ENCODE data around the gene CMKLR1. TPM values are rescaled to one million over a fixed set of nuclear protein-coding genes. Genes with fewer than 3 reads are reported as not detected.

CMKLR1 gene
- total and polyA plus RNA-seq, 10 of the 15 experiments (the other 5 are each of a cell fraction or from before 2014, with no cell fraction given), result 13.8 to 52.3 (median 26.2) TPM

- no peak overlapping the region for H3K27ac ChIP-seq (ENCODE audit: control insufficient read depth, insufficient read depth)
- in situ Hi-C loops (cut with MboI) (no loop called here), intact Hi-C loops (cut with micrococcal nuclease; ENCODE audit: unreplicated experiment) (no loop called here)
- ChIA-PET RAD21 (ENCODE audit: unreplicated experiment) (no interaction called here), POLR2A (interaction anchor here (0.6 kb wide), 1 partner anchor 9 kb away, joined by 5 read pairs; no protein-coding TSS in a partner anchor), CTCF (no interaction called here), SMC1A (ENCODE audit: uncharacterized antibody, unreplicated experiment) (interaction anchor here (1.6 kb wide), 1 partner anchor 13 kb away, joined by 4 read pairs; no protein-coding TSS in a partner anchor)
- no peak overlapping the region for H3K4me3 ChIP-seq
- H3K9me3 ChIP-seq (replicated peaks; ENCODE audit: control insufficient read depth, insufficient read depth, low read length), result no peaks in the 10 kb centered on the region
- no peak overlapping the region for H2AFZ ChIP-seq (ENCODE audit: control insufficient read depth, low read depth, low read length)
- ATAC-seq (no peak), FAIRE-seq (no peak), DNase-seq (ENCODE audit: low read depth, low spot score) (no peak)
- no peak overlapping the region for H3K4me2 ChIP-seq (ENCODE audit: control insufficient read depth, insufficient read depth)
- H3K9ac ChIP-seq (ENCODE audit: control insufficient read depth, insufficient read depth, low read length), result no peak overlapping the region
- no peaks in the 10 kb centered on the region for H3K27me3 ChIP-seq (replicated peaks in 1 of 2; ENCODE audit: control insufficient read depth in 2 of 2, insufficient read depth in 2 of 2, low read length in 1 of 2)
- no TSS peak for BruUV-seq (replicated peaks)
- H3K79me2 ChIP-seq (ENCODE audit: control insufficient read depth, insufficient read depth, low read length), result no peaks in the 10 kb centered on the region
- no peaks in the 10 kb centered on the region for H3K36me3 ChIP-seq (ENCODE audit: control insufficient read depth in 2 of 2, insufficient read depth in 2 of 2, low read length in 1 of 2)
- no peaks in the 10 kb centered on the region for H4K20me1 ChIP-seq (ENCODE audit: control insufficient read depth, insufficient read depth)
- WGBS (ENCODE audit: insufficient coverage, insufficient replicate concordance, low lambda C conversion rate, missing lambda C conversion rate), result 44% methylated on average over 7 of the region's 7 CpGs
- peaks cover 19% of the 10 kb centered on the region for H3K4me1 ChIP-seq (ENCODE audit: control insufficient read depth, insufficient read depth, low read length)
- TF ChIP-seq E2F8 (IDR thresholded peaks at IDR 0.05; ENCODE audit: low read depth, partially characterized antibody), result no peak
- no peak for TF ChIP-seq GATAD2B (conservative IDR thresholded peaks at IDR 0.05; ENCODE audit: low read depth)
- TF ChIP-seq ZNF687 (IDR thresholded peaks at IDR 0.05), result no peak
- TF ChIP-seq ZNF384 (IDR thresholded peaks at IDR 0.05; ENCODE audit: borderline replicate concordance, low read depth, low read length), result no peak
- TF ChIP-seq HCFC1 (IDR thresholded peaks at IDR 0.05; ENCODE audit: low read length), result no peak
- no peak for TF ChIP-seq HDAC6 (IDR thresholded peaks at IDR 0.05; ENCODE audit: unreplicated experiment)
- TF ChIP-seq HSF1 (IDR thresholded peaks at IDR 0.05; ENCODE audit: low read depth, low read length), result no peak
- no peak for TF ChIP-seq PAX5 (IDR thresholded peaks at IDR 0.05; ENCODE audit: borderline replicate concordance, low read depth, low read length)
- no peak for TF ChIP-seq USF1 (IDR thresholded peaks at IDR 0.05; ENCODE audit: borderline replicate concordance, extremely low read length, insufficient read depth, low read depth, low read length)
- TF ChIP-seq E4F1 (IDR thresholded peaks at IDR 0.05; ENCODE audit: borderline replicate concordance, partially characterized antibody), result no peak
- TF ChIP-seq NFYA (IDR thresholded peaks at IDR 0.05; ENCODE audit: borderline replicate concordance, low read depth, low read length), result no peak
- TF ChIP-seq RAD51 (IDR thresholded peaks at IDR 0.05), result no peak
Measured at GRCh38 chr12:108284163-108284562, 54.9 kb downstream of the CMKLR1 start.
